Measurements from ENCODE around the gene RIPPLY2. TPM values are rescaled to one million over a fixed set of nuclear protein-coding genes. Genes with fewer than 3 reads are reported as not detected.

The RIPPLY2 gene
- total and polyA plus RNA-seq, 7 donors = 0.41 TPM; not detected in 6

GRCh38 chr6:83824831-83825230, 28.3 kb upstream of the RIPPLY2 start:
- H3K9me3 ChIP-seq = no peaks in the 10 kb centered on the region
- no peaks in the 10 kb centered on the region for H3K27me3 ChIP-seq
- 11 to 28% methylated on average over 2 of the region's 2 CpGs for WGBS, 2 donors
- TF ChIP-seq POLR2A (IDR thresholded peaks at IDR 0.05) (no peak), EP300 (IDR thresholded peaks at IDR 0.05) (no peak), POLR2AphosphoS5 (IDR thresholded peaks at IDR 0.05) (no peak), CTCF (IDR thresholded peaks at IDR 0.05) (no peak)
- no peak overlapping the region for H3K27ac ChIP-seq
- no peak overlapping the region for H3K4me3 ChIP-seq
- peaks cover 0 to 14% (median 9%) of the 10 kb centered on the region in 4 donors for H3K4me1 ChIP-seq
- DNase-seq = no peak
- intact Hi-C loops (cut with DNase I) = no loop called here
- no peaks in the 10 kb centered on the region for H3K36me3 ChIP-seq

- DNase-seq = no peak
- no peak for TF ChIP-seq POLR2AphosphoS5 (IDR thresholded peaks at IDR 0.05)
- TF ChIP-seq POLR2A (IDR thresholded peaks at IDR 0.05) = no peak
- no peak for TF ChIP-seq CTCF (IDR thresholded peaks at IDR 0.05)
- no peak for TF ChIP-seq EP300 (IDR thresholded peaks at IDR 0.05)
- Histone ChIP-seq H3K9me3 (no peaks in the 10 kb centered on the region), H3K4me1 (peaks cover 0 to 14% (median 9%) of the 10 kb centered on the region in 4 donors), H3K36me3 (no peaks in the 10 kb centered on the region), H3K27ac (no peak overlapping the region), H3K27me3 (no peaks in the 10 kb centered on the region), H3K4me3 (no peak overlapping the region)
- intact Hi-C loops (cut with DNase I) = no loop called here
- 42 to 70% methylated on average over 2 of the region's 2 CpGs for WGBS, 2 donors
Measured at GRCh38 chr6:83827050-83827449, 26.1 kb upstream of the RIPPLY2 start.

DNA sequence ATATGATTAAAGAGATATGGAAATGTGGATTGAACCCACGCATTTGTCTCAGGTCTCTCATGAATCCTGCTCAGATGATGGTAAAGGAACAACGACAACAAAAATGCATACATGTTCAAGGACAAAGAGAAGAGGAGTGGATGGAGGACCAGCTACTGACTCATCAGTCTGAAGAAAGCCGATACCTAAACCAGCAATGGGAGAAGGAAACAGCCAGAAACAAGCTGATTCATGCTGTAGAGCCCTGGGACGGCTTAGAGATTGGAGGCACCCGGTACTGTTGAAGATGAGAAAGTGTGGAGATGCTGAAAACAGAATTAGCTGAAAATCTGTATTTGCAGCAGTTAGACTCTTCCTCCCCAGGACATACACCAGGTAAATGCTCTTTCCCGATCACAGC, 14.4 kb upstream of the RIPPLY2 start:
- Histone ChIP-seq H3K27ac (no peak overlapping the region), H3K27me3 (no peaks in the 10 kb centered on the region), H3K9me3 (peaks cover 0 to 5% (median 2%) of the 10 kb centered on the region in 4 donors), H3K4me1 (no peaks in the 10 kb centered on the region), H3K4me3 (no peak overlapping the region), H3K36me3 (no peaks in the 10 kb centered on the region)
- no peak for TF ChIP-seq CTCF (IDR thresholded peaks at IDR 0.05)
- no peak for TF ChIP-seq POLR2A (IDR thresholded peaks at IDR 0.05)
- TF ChIP-seq EP300 (IDR thresholded peaks at IDR 0.05) = no peak
- TF ChIP-seq POLR2AphosphoS5 (IDR thresholded peaks at IDR 0.05) = no peak
- 84 to 88% methylated on average over 6 of the region's 6 CpGs for WGBS, 2 donors
- no peak for DNase-seq
- intact Hi-C loops (cut with DNase I) = no loop called here

GRCh38 chr6:83844170-83844569, 9.0 kb upstream of the RIPPLY2 start:
- intact Hi-C loops (cut with DNase I) = no loop called here
- 83 to 92% methylated on average over 3 of the region's 3 CpGs for WGBS, 2 donors
- Histone ChIP-seq H3K4me3 (no peak overlapping the region), H3K4me1 (no peaks in the 10 kb centered on the region), H3K27ac (no peak overlapping the region), H3K27me3 (no peaks in the 10 kb centered on the region), H3K9me3 (peaks cover 0 to 4% (median 0%) of the 10 kb centered on the region in 4 donors), H3K36me3 (no peaks in the 10 kb centered on the region)
- DNase-seq = no peak
- TF ChIP-seq POLR2AphosphoS5 (IDR thresholded peaks at IDR 0.05) (no peak), CTCF (IDR thresholded peaks at IDR 0.05) (no peak), POLR2A (IDR thresholded peaks at IDR 0.05) (no peak)

DNA sequence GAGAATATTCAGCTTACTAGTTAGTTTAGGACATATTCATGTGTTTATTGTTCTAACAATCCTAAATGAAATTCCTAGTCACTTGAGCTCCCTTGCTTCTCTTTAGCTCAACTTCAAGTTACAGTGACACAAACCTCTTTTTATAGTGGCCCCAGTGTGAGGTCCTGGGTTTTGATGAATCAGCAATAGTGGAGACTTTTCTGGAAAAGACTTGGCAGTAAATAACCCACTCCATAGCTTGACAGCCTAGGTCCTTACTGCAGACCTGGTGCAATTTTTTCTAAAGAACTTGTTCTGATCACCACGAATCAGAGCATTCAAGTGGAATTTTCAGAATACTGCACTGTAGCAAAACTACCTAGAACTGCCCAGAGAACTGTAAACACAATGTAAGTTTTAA, 6.9 kb upstream of the RIPPLY2 start:
- H3K4me3 ChIP-seq = no peak overlapping the region
- no peak for TF ChIP-seq CTCF (IDR thresholded peaks at IDR 0.05)
- TF ChIP-seq EP300 (IDR thresholded peaks at IDR 0.05) = no peak
- TF ChIP-seq POLR2AphosphoS5 (IDR thresholded peaks at IDR 0.05) = no peak
- no peak for TF ChIP-seq POLR2A (IDR thresholded peaks at IDR 0.05)
- H3K27me3 ChIP-seq = no peaks in the 10 kb centered on the region
- no peaks in the 10 kb centered on the region for H3K36me3 ChIP-seq
- no peak overlapping the region for H3K27ac ChIP-seq
- no peaks in the 10 kb centered on the region for H3K4me1 ChIP-seq
- WGBS, 2 donors = 61 to 62% methylated on average over 1 of the region's 1 CpG
- DNase-seq = no peak
- intact Hi-C loops (cut with DNase I) = no loop called here
- peaks cover 0 to 2% (median 0%) of the 10 kb centered on the region in 4 donors for H3K9me3 ChIP-seq
